ENCODE measurements around the gene POU2F2. TPM values are rescaled to one million over a fixed set of nuclear protein-coding genes. Genes with fewer than 3 reads are reported as not detected.

POU2F2 gene
- total and polyA plus RNA-seq, 2 donors (not counting 3 experiments of a cell fraction or from before 2014, with no cell fraction given): 4.0 to 4.1 TPM

DNA sequence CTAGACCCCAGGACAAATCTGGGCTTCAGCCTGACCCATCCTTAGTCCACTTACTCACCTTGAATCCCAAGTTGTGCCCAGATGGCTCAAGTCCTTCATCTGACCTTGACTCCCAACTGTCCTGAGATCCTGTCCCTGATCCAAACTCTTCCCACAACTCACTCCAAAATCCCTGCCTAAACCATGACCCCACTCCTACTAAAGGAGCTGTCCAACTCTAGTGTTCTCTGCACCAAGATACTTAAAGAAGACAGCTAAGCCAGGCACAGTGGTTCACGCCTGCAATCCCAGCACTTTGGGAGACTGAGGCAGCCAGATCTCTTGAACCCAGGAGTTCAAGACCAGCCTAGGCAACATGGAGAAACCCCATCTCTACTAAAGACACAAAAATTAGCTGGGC is 8.5 kb downstream of the POU2F2 start:
- FAIRE-seq (no peak), DNase-seq (ENCODE audit: low read depth, low spot score) (no peak)
- BruUV-seq (replicated peaks): no TSS peak
- Histone ChIP-seq H3K27ac (ENCODE audit: insufficient read depth, low read depth, low read length) (no peak overlapping the region), H3K4me2 (ENCODE audit: insufficient read depth, low read length) (no peak overlapping the region), H3K4me3 (replicated peaks in 1 of 3; ENCODE audit: insufficient read depth in 1 of 3, low read depth in 1 of 3, low read length in 3 of 3) (no peak overlapping the region), H3K9me3 (replicated peaks; ENCODE audit: control insufficient read depth, insufficient read depth, low read length) (no peaks in the 10 kb centered on the region), H3K36me3 (ENCODE audit: control insufficient read depth in 2 of 2, extremely low read depth in 1 of 2, insufficient read depth in 2 of 2, low read length in 2 of 2) (no peaks in the 10 kb centered on the region), H4K20me1 (replicated peaks; ENCODE audit: control insufficient read depth, extremely low read depth, insufficient read depth, low read length) (no peaks in the 10 kb centered on the region), H3K4me1 (ENCODE audit: control insufficient read depth, extremely low read depth, insufficient read depth, low read length) (peaks cover 21% of the 10 kb centered on the region), H3K27me3 (ENCODE audit: control insufficient read depth in 2 of 2, insufficient read depth in 2 of 2, low read length in 2 of 2) (no peaks in the 10 kb centered on the region), H2AFZ (ENCODE audit: low read depth, low read length) (no peak overlapping the region), H3K9me1 (replicated peaks; ENCODE audit: control insufficient read depth, extremely low read depth, insufficient read depth, low read length) (no peaks in the 10 kb centered on the region), H3K79me2 (ENCODE audit: control insufficient read depth, insufficient read depth, low read length) (no peaks in the 10 kb centered on the region), H3K9ac (replicated peaks; ENCODE audit: extremely low read depth, insufficient read depth, low read length) (no peak overlapping the region)
- dilution Hi-C loops (cut with MboI; ENCODE audit: extremely low pct_ligation_motif_present, low sequenced_read_pairs) (no loop called here), intact Hi-C loops (cut with micrococcal nuclease) (no loop called here)
- TF ChIP-seq MYC (IDR thresholded peaks at IDR 0.05; ENCODE audit: low read depth, low read length): no peak
- no peak for TF ChIP-seq POLR2A (IDR thresholded peaks at IDR 0.05; ENCODE audit: low read depth, low read length)
- TF ChIP-seq GATA2 (IDR thresholded peaks at IDR 0.05; ENCODE audit: insufficient read depth, insufficient read length, low read depth, low read length): no peak
- no peak for TF ChIP-seq POLR2AphosphoS5 (IDR thresholded peaks at IDR 0.05; ENCODE audit: insufficient read depth, low read depth, low read length)
- TF ChIP-seq, protein P1, sequence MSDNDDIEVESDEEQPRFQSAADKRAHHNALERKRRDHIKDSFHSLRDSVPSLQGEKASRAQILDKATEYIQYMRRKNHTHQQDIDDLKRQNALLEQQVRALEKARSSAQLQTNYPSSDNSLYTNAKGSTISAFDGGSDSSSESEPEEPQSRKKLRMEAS (IDR thresholded peaks at IDR 0.05; ENCODE audit: insufficient read depth, insufficient read length): no peak
- no peak for TF ChIP-seq JUN (IDR thresholded peaks at IDR 0.05; ENCODE audit: borderline replicate concordance, insufficient read depth, insufficient read length, low read depth)
- TF ChIP-seq, protein P2, sequence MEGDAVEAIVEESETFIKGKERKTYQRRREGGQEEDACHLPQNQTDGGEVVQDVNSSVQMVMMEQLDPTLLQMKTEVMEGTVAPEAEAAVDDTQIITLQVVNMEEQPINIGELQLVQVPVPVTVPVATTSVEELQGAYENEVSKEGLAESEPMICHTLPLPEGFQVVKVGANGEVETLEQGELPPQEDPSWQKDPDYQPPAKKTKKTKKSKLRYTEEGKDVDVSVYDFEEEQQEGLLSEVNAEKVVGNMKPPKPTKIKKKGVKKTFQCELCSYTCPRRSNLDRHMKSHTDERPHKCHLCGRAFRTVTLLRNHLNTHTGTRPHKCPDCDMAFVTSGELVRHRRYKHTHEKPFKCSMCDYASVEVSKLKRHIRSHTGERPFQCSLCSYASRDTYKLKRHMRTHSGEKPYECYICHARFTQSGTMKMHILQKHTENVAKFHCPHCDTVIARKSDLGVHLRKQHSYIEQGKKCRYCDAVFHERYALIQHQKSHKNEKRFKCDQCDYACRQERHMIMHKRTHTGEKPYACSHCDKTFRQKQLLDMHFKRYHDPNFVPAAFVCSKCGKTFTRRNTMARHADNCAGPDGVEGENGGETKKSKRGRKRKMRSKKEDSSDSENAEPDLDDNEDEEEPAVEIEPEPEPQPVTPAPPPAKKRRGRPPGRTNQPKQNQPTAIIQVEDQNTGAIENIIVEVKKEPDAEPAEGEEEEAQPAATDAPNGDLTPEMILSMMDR (IDR thresholded peaks at IDR 0.05; ENCODE audit: extremely low read depth in 1 of 2, insufficient read depth in 1 of 2, low read depth in 1 of 2, low read length in 2 of 2): no peak
- no peak for TF ChIP-seq FOS (IDR thresholded peaks at IDR 0.05; ENCODE audit: borderline replicate concordance, insufficient read depth, low read length)
- no peak for TF ChIP-seq EZH2 (IDR thresholded peaks at IDR 0.05; ENCODE audit: borderline replicate concordance, low read depth, low read length, severe bottlenecking)
- ChIA-PET POLR2A (interaction anchor here (1.2 kb wide), 1 partner anchor 10 kb away, joined by 4 read pairs; no protein-coding TSS in a partner anchor), CTCF (interaction anchor here (1.1 to 3.6 kb wide), 11 partner anchors 9 to 315 kb away, joined by 3 to 31 read pairs (median 5); partner anchors contain the start of gene POU2F2)
